Loucy (cell line): ENCODE results near the gene PLA2G15.

ENCODE experiments used
- H2AFZ ChIP-seq: fragments of 200-600 bp; sonication (generic); 2 replicates; pipeline ENCODE4 v1.6.0; 2016; ENCODE audit warnings: antibody characterized with exemption, mild to moderate bottlenecking, low read length, moderate library complexity
- H3F3A ChIP-seq: fragments of 200-600 bp; 2 replicates; pipeline ENCODE4 v1.6.0; 2016; ENCODE audit warnings: antibody characterized with exemption, low read depth, mild to moderate bottlenecking
- H3K27me3 ChIP-seq: fragments of 200-600 bp; sonication (generic); 2 replicates; pipeline ENCODE4 v1.6.1; 2014; ENCODE audit warnings: low read length, mild to moderate bottlenecking; ENCODE audit not compliant: insufficient read depth, poor library complexity, severe bottlenecking
- H3K36me3 ChIP-seq: fragments of 200-600 bp; sonication (generic); 2 replicates; pipeline ENCODE4 v1.6.1; 2016; ENCODE audit warnings: low read length; ENCODE audit not compliant: insufficient read depth
- H3K4me1 ChIP-seq: fragments of 200-600 bp; sonication (generic); 2 replicates; pipeline ENCODE4 v1.5.1; 2014; ENCODE audit warnings: low read length, mild to moderate bottlenecking; ENCODE audit not compliant: insufficient read depth, poor library complexity, severe bottlenecking
- H3K4me2 ChIP-seq: fragments of 200-600 bp; sonication (generic); 2 replicates; pipeline ENCODE4 v1.6.0; 2014; ENCODE audit warnings: antibody characterized with exemption, low read length, low read depth, mild to moderate bottlenecking; ENCODE audit not compliant: poor library complexity, severe bottlenecking
- H3K4me3 ChIP-seq: fragments of 200-600 bp; sonication (generic); 2 replicates; pipeline ENCODE4 v1.5.1; 2014; ENCODE audit warnings: low read length, mild to moderate bottlenecking, mixed read lengths; ENCODE audit not compliant: poor library complexity, severe bottlenecking
- H3K79me2 ChIP-seq: fragments of 200-600 bp; sonication (generic); 2 replicates; pipeline ENCODE4 v1.6.1; 2014; ENCODE audit warnings: low read length; ENCODE audit not compliant: insufficient read depth
- H3K9ac ChIP-seq: fragments of 200-600 bp; sonication (generic); 2 replicates; pipeline ENCODE4 v1.6.0; 2014; ENCODE audit warnings: mild to moderate bottlenecking, low read depth, low read length, moderate library complexity; ENCODE audit not compliant: poor library complexity, severe bottlenecking
- H3K9me2 ChIP-seq: fragments of 200-600 bp; sonication (generic); replicated peaks from 2 replicates; pipeline ENCODE4 v1.6.1; 2016; ENCODE audit warnings: low read depth, low read length, mixed read lengths
- H3K9me3 ChIP-seq: fragments of 200-600 bp; sonication (generic); 2 replicates; pipeline ENCODE4 v1.6.1; 2014; ENCODE audit warnings: mild to moderate bottlenecking, antibody characterized with exemption, low read length, low read depth; ENCODE audit not compliant: insufficient read depth
- H4K20me1 ChIP-seq: fragments of 200-600 bp; sonication (generic); 2 replicates; pipeline ENCODE4 v1.6.0; 2014; ENCODE audit warnings: antibody characterized with exemption, low read length, mild to moderate bottlenecking; ENCODE audit not compliant: insufficient read depth, poor library complexity, severe bottlenecking
- EZH2phosphoT487 ChIP-seq: fragments of 200-600 bp; IDR thresholded peaks from 2 replicates; pipeline ENCODE4 v1.6.1; 2018; ENCODE audit warnings: antibody characterized with exemption, mild to moderate bottlenecking, moderate library complexity, borderline replicate concordance
- TF ChIP-seq, protein P1 (sequence below): fragments of 200-600 bp; sonication (generic); conservative IDR thresholded peaks from 2 replicates; pipeline ENCODE4 v1.5.1; 2014; ENCODE audit warnings: mild to moderate bottlenecking, antibody characterized with exemption, low read length

PLA2G15 gene

DNA sequence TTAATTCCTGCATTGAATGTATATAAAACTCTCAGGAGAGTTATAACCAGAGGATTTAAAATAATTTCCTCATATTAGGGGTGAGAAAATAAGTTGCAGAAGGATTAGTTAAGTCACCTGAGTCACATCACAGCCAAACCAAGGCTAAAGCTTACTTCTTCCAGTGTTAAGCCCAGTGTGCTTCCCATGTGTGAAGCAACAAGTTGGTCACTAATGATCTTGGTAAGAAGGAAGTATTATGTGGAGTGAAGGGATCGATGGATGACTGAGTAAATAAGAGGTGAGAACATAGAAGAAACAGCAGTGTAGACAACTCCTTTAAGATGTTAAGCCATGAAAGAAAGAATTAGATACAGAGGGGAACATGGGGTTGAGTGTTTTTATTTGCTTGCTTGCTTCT, 29.9 kb upstream of the PLA2G15 start:
- TF ChIP-seq, protein P1, sequence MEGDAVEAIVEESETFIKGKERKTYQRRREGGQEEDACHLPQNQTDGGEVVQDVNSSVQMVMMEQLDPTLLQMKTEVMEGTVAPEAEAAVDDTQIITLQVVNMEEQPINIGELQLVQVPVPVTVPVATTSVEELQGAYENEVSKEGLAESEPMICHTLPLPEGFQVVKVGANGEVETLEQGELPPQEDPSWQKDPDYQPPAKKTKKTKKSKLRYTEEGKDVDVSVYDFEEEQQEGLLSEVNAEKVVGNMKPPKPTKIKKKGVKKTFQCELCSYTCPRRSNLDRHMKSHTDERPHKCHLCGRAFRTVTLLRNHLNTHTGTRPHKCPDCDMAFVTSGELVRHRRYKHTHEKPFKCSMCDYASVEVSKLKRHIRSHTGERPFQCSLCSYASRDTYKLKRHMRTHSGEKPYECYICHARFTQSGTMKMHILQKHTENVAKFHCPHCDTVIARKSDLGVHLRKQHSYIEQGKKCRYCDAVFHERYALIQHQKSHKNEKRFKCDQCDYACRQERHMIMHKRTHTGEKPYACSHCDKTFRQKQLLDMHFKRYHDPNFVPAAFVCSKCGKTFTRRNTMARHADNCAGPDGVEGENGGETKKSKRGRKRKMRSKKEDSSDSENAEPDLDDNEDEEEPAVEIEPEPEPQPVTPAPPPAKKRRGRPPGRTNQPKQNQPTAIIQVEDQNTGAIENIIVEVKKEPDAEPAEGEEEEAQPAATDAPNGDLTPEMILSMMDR = no peak
- no peak for TF ChIP-seq EZH2phosphoT487
- H4K20me1 ChIP-seq = peaks cover 10% of the 10 kb centered on the region
- no peaks in the 10 kb centered on the region for H3K27me3 ChIP-seq
- peaks cover 56% of the 10 kb centered on the region; the same call in 1 of the 2 replicates for H3K79me2 ChIP-seq
- no peaks in the 10 kb centered on the region for H3K4me1 ChIP-seq
- H3K9me2 ChIP-seq = no peaks in the 10 kb centered on the region
- no peak overlapping the region for H2AFZ ChIP-seq
- no peak overlapping the region for H3K4me2 ChIP-seq
- no peak overlapping the region for H3K4me3 ChIP-seq
- H3K36me3 ChIP-seq = peaks cover 39% of the 10 kb centered on the region; the same call in 1 of the 2 replicates
- H3K9me3 ChIP-seq = no peaks in the 10 kb centered on the region
- H3F3A ChIP-seq = no peaks in the 10 kb centered on the region
- no peak overlapping the region for H3K9ac ChIP-seq

DNA sequence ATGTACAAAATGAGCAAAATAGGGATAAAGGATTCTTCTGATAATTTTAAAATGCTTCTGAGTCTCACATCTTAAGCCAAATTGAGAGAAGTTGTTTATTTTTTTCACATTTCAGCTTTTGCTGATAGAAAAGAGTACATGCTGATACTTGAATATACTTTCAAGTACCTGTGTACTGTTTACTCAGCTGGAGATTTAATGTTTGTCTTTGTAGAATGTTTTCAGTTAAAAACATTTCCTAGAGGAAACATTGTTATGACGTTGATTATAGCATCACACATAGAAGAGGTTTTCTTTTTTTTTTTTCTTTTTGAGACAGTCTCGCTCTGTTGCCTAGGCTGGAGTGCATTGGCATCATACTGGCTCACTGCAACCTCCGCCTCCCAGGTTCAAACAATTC, 28.9 kb upstream of the PLA2G15 start:
- H3K9ac ChIP-seq = no peak overlapping the region
- no peak overlapping the region for H3K4me2 ChIP-seq
- no peak overlapping the region for H3K4me3 ChIP-seq
- H4K20me1 ChIP-seq = peaks cover 6% of the 10 kb centered on the region
- H3K79me2 ChIP-seq = peaks cover 53% of the 10 kb centered on the region; the same call in 1 of the 2 replicates
- H2AFZ ChIP-seq = no peak overlapping the region
- H3K4me1 ChIP-seq = no peaks in the 10 kb centered on the region
- TF ChIP-seq EZH2phosphoT487 = no peak
- TF ChIP-seq, protein P1 = no peak
- no peaks in the 10 kb centered on the region for H3K9me2 ChIP-seq
- no peaks in the 10 kb centered on the region for H3K27me3 ChIP-seq
- no peaks in the 10 kb centered on the region for H3F3A ChIP-seq
- H3K9me3 ChIP-seq = no peaks in the 10 kb centered on the region
- peaks cover 46% of the 10 kb centered on the region; the same call in 1 of the 2 replicates for H3K36me3 ChIP-seq

DNA sequence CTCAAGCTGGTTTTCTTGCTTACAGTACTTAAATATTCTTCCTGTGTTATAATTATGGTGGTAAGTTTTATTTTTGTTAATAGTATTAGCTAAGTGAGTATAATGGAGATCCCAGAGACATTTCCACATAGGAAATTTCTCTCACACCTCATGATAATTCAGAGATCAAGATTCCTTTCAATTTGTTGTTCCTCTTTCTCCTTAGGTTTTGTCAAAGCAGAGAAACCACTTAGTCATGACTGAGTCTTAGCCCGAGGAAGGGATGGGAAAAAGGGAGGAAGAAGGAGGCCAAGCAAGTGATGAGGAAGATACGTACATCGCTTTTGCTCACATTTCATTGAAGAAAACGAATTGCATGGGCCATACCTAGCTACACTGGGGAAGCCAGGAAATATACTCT, 27.7 kb upstream of the PLA2G15 start:
- no peak for TF ChIP-seq EZH2phosphoT487
- TF ChIP-seq, protein P1 = no peak
- Histone ChIP-seq H3K9me2 (no peaks in the 10 kb centered on the region), H3K27me3 (no peaks in the 10 kb centered on the region), H3K36me3 (peaks cover 54% of the 10 kb centered on the region; the same call in 1 of the 2 replicates), H3K9ac (no peak overlapping the region), H3K9me3 (no peaks in the 10 kb centered on the region), H3K79me2 (peaks cover 44% of the 10 kb centered on the region; the same call in 1 of the 2 replicates), H2AFZ (no peak overlapping the region), H4K20me1 (peaks cover 6% of the 10 kb centered on the region), H3K4me2 (no peak overlapping the region), H3F3A (no peaks in the 10 kb centered on the region), H3K4me3 (no peak overlapping the region), H3K4me1 (no peaks in the 10 kb centered on the region)
